Heart right ventricle (tissue), 16 donors: ENCODE measurements around the gene GMDS. TPM values are rescaled to one million over a fixed set of nuclear protein-coding genes. Genes with fewer than 3 reads are reported as not detected.

ENCODE experiments used
- ATAC-seq, 8 donors: fragments of 200-7000 bp; cut with Tn5 transposase; one replicate each; pipeline ENCODE4 v1.9.1; 2020; ENCODE audit warnings: mild to moderate bottlenecking in 8 of 8, moderate library complexity in 8 of 8, moderate number of reproducible peaks in 1 of 8
- DNase-seq, 2 donors: peaks; one replicate each; pipeline ENCODE4 v3.0.0-alpha.2; 2020
- H3K27ac ChIP-seq, 10 donors: fragments of 200-600 bp; sonication (generic) in 2 of 10; one replicate each; pipeline versions ENCODE4 v1.5.0 to v1.8.0; 2020 to 2022; ENCODE audit warnings: mild to moderate bottlenecking in 3 of 10
- H3K27me3 ChIP-seq, 7 donors: fragments of 200-600 bp; one replicate each; pipeline ENCODE4 v1.8.0; 2021 to 2022; ENCODE audit warnings: mild to moderate bottlenecking in 2 of 7
- H3K36me3 ChIP-seq, 9 donors: fragments of 200-600 bp; sonication (generic) in 1 of 9; one replicate each; pipeline versions ENCODE4 v1.5.0 to v1.8.0; 2020 to 2022; ENCODE audit warnings: mild to moderate bottlenecking in 2 of 9
- H3K4me1 ChIP-seq, 9 donors: fragments of 200-600 bp; sonication (generic) in 1 of 9; one replicate each; pipeline versions ENCODE4 v1.5.0 to v1.8.0; 2020 to 2022; ENCODE audit warnings: mild to moderate bottlenecking in 4 of 9
- H3K4me3 ChIP-seq, 10 donors: fragments of 200-600 bp; sonication (generic) in 2 of 10; one replicate each; pipeline versions ENCODE4 v1.5.0 to v1.8.0; 2020 to 2022; ENCODE audit warnings: mild to moderate bottlenecking in 7 of 10, moderate library complexity in 2 of 10
- H3K9me3 ChIP-seq, 11 donors: fragments of 200-600 bp in 10 of 11; sonication (generic) in 2 of 11; one replicate each; pipeline versions ENCODE4 v1.5.0 to v1.8.0; 2013 to 2022; ENCODE audit warnings: mild to moderate bottlenecking in 2 of 11, control low read depth in 1 of 11, moderate library complexity in 1 of 11
- WGBS, 2 donors: extraction: QIAGEN DNeasy Blood & Tissue Kit; methylation state at CpG; one replicate each; pipeline ENCODE4 v1.1.7; 2013; ENCODE audit warnings: inconsistent platforms in 1 of 2; 5-methylcytosine and 5-hydroxymethylcytosine counted together
- intact Hi-C, 10 donors: fragments of 100-400 bp; cut with DNase I; formaldehyde crosslinking; loops; one replicate each; pipeline versions ENCODE4 v1.11.1 to v1.14.2; 2022
- polyA plus RNA-seq, 2 donors: library from polyadenylated mRNA; stranded (reverse); fragments of 200-250 nt; gene quantifications; one replicate each; pipeline ENCODE4 v1.2.3, GENCODE V29; 2013
- total RNA-seq, 10 donors: library from RNA; stranded (reverse); fragmentation: NEBNext Ultra II Directional in 3 of 10; extraction: Animal tissue kit (Norgen Biotek cat#: 25700) in 3 of 10; gene quantifications; one replicate each; pipeline versions ENCODE4 v1.2.1 to v1.2.4, GENCODE V29; 2021 to 2023
- TF ChIP-seq, protein P1 (sequence below), 9 donors: fragments of 200-600 bp; sonication (generic) in 2 of 9; IDR thresholded peaks; one replicate each; pipeline versions ENCODE4 v1.5.0 to v1.8.0; 2021 to 2022; ENCODE audit warnings: antibody characterized with exemption in 9 of 9, mild to moderate bottlenecking in 5 of 9, moderate library complexity in 1 of 9
- donor health status: Arrhythmogenic right ventricular cardiomyopathy.
- donor health status: ischemic (EF 13 %, LVEDD 7.1; RV severe dilation, severe dysfunction).
- donor health status: healthy with polysubstance abuse.
- donor health status: DM: no; HTN: yes; CAD: no.
- donor health status: DM: no; HTN: no; CAD: no.
- donor health status: ischemic (EF 25% LVEDD 6.9; RV normal size, moderate dysfunction).
- donor health status: ischemic (EF 25% LVEDD 5.7; RV mildly dilated, moderate dysfunction).
- donor health status: healthy.
- donor health status: DM: yes; HTN: yes; CAD: no.
- donor health status: Ischemic cardiomyopathy.
- donor health status: ischemic (EF 35%, LVEDD 5.7; RV mildly dilated, moderate dysfunction).
- donor health status: nonischemic (EF 11% LVEDD 7.7; RV severe dilation, severe dysfunction).
- donor health status: DM: yes; HTN: yes; CAD: no.
- donor health status: PGD.
- donor health status: ischemic (EF 29% LVEDD 5.4; RV normal size, mild dysfunction).
- donor health status: nonischemic (EF 23%, LVEDD 6.1; RV moderate dilation, normal function).

GMDS gene
- total and polyA plus RNA-seq, 12 donors = 5.0 to 10.6 (median 6.9) TPM

DNA sequence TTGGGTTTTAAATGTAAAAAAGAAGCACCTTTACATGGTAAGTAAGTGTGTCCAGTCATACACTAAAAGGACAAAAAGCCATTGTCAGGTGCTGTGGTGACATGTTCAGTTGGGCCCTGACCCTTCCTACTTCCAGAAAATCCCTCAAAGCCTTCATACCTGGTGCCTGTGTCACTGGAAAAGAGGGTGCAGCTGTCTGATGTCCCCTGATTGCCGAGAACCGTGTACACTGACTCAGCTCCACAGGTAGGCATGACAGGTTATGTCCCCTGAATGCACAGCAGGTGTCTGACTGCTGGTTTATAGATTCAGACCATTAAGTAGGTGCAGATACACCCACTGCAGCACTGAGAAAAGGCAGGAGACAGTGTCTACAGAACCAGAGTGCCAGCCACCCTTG, 536.6 kb downstream of the GMDS start:
- DNase-seq = no peak
- H3K9me3 ChIP-seq = no peaks in the 10 kb centered on the region
- H3K36me3 ChIP-seq = no peaks in the 10 kb centered on the region
- TF ChIP-seq, protein P1, sequence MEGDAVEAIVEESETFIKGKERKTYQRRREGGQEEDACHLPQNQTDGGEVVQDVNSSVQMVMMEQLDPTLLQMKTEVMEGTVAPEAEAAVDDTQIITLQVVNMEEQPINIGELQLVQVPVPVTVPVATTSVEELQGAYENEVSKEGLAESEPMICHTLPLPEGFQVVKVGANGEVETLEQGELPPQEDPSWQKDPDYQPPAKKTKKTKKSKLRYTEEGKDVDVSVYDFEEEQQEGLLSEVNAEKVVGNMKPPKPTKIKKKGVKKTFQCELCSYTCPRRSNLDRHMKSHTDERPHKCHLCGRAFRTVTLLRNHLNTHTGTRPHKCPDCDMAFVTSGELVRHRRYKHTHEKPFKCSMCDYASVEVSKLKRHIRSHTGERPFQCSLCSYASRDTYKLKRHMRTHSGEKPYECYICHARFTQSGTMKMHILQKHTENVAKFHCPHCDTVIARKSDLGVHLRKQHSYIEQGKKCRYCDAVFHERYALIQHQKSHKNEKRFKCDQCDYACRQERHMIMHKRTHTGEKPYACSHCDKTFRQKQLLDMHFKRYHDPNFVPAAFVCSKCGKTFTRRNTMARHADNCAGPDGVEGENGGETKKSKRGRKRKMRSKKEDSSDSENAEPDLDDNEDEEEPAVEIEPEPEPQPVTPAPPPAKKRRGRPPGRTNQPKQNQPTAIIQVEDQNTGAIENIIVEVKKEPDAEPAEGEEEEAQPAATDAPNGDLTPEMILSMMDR (IDR thresholded peaks at IDR 0.05) = no peak
- no peaks in the 10 kb centered on the region for H3K27me3 ChIP-seq
- ATAC-seq = peak in 1 of 8 donors; percentile 17
- no peak overlapping the region for H3K27ac ChIP-seq
- 98% methylated on average over 2 of the region's 2 CpGs for WGBS, 2 donors
- H3K4me1 ChIP-seq = peaks cover 0 to 9% (median 0%) of the 10 kb centered on the region in 9 donors
- intact Hi-C loops = loop anchor here in 1 of 10 donors (10.0 kb wide), 1 partner anchor 46 kb away; no protein-coding TSS in a partner anchor
- H3K4me3 ChIP-seq = no peak overlapping the region

DNA sequence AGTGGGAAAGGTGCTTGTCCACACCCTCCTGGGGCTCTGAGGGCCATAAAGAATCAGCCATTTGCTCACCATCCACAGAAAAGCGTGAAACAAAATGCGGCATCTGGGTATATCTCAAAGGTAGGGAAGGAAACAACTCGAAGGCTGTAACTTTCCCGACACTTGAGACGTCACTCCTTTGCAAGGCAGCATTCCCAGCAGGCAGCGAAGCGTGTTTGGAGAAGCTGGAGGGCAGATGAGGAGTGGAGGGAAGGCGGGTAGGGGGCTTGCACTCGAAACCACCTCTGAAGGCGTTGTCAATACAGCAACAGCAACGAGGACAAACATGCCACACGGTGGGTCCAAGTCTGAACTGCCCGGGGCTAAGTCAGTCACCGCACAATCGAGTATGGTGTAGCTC, 537.3 kb downstream of the GMDS start:
- Histone ChIP-seq H3K27ac (no peak overlapping the region), H3K4me3 (no peak overlapping the region), H3K4me1 (peaks cover 0 to 9% (median 0%) of the 10 kb centered on the region in 9 donors), H3K9me3 (no peaks in the 10 kb centered on the region), H3K36me3 (no peaks in the 10 kb centered on the region), H3K27me3 (no peaks in the 10 kb centered on the region)
- WGBS, 2 donors = 88 to 91% methylated on average over 15 of the region's 15 CpGs
- intact Hi-C loops = loop anchor here in 1 of 10 donors (10.0 kb wide), 1 partner anchor 47 kb away; no protein-coding TSS in a partner anchor
- ATAC-seq (no peak), DNase-seq (no peak)
- TF ChIP-seq, protein P1 (IDR thresholded peaks at IDR 0.05) = no peak

DNA sequence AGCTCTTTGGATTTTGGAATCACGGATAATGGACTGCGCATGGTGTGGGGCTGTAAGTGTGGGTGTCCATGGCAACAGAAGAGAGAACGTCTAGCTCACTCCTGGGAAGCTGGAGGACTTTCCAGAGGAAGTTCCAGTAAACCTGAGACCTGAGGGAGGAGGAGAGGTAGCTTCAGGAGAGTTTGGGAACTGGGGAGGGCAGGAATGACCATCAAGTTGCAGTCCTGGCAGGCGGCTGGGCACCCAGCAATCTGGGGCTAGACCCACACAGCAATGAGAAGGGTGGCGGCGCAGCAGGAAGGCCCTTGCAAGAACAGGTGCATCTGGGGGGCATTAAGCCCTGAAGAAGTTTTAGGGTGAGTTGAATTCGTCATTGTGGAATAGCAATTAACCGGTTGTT, 539.8 kb downstream of the GMDS start:
- no peak for DNase-seq
- no peak for ATAC-seq
- no peak overlapping the region for H3K27ac ChIP-seq
- peaks cover 0 to 26% (median 0%) of the 10 kb centered on the region in 9 donors for H3K4me1 ChIP-seq
- TF ChIP-seq, protein P1 (IDR thresholded peaks at IDR 0.05) = no peak
- H3K36me3 ChIP-seq = no peaks in the 10 kb centered on the region
- H3K27me3 ChIP-seq = no peaks in the 10 kb centered on the region
- intact Hi-C loops = loop anchor here in 1 of 10 donors (10.0 kb wide), 1 partner anchor 49 kb away; no protein-coding TSS in a partner anchor
- H3K9me3 ChIP-seq = no peaks in the 10 kb centered on the region
- no peak overlapping the region for H3K4me3 ChIP-seq
- WGBS, 2 donors = 94% methylated on average over 8 of the region's 8 CpGs

DNA sequence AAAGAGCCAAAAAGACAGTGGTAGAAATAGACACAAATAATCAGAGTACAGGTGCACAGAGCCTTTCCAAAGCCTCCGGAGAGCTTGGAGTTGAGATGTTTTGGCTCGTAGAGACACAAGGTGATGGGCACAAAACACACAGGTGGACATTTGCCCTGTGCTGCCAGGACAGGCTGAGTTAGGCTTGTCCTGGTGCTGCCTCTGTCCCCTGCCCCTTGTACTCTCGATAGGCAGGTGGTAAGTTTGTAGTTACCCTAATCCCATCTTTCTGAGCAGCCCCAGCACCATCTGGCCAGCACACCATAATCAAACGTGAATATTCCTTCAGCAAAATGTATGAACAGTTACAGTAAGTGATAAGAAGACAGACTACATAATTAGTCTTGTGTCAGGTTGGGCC, 540.2 kb downstream of the GMDS start:
- no peaks in the 10 kb centered on the region for H3K9me3 ChIP-seq
- H3K27ac ChIP-seq = no peak overlapping the region
- DNase-seq = no peak
- H3K4me3 ChIP-seq = no peak overlapping the region
- H3K4me1 ChIP-seq = peaks cover 0 to 26% (median 0%) of the 10 kb centered on the region in 9 donors
- 87 to 93% methylated on average over 4 of the region's 4 CpGs for WGBS, 2 donors
- intact Hi-C loops = loop anchor here in 1 of 10 donors (10.0 kb wide), 1 partner anchor 50 kb away; no protein-coding TSS in a partner anchor
- ATAC-seq = no peak
- no peaks in the 10 kb centered on the region for H3K27me3 ChIP-seq
- TF ChIP-seq, protein P1 (IDR thresholded peaks at IDR 0.05) = no peak
- no peaks in the 10 kb centered on the region for H3K36me3 ChIP-seq
